Stimulated activated CD8-positive, alpha-beta memory T cell treated with anti-CD3 and anti-CD28 coated beads, Interleukin-7, amount 100 ng/mL, for 4 hours (primary cell): ENCODE results near the gene PPP3CA.
A peak's percentile ranks its signal among the peaks of the same experiment; 100 is the strongest.
"Not testable (repeated sequence)": the region's sequence is repeated elsewhere in the genome, so short reads cannot be mapped to it uniquely, and the experiment has no call there.

Experiments used
- DNase-seq, 2 donors: peaks; one replicate each; pipeline ENCODE4 v3.0.0-alpha.2; 2020; ENCODE audit warnings: low read depth in 2 of 2

Gene PPP3CA

GRCh38 chr4:101211146-101211553, 136.2 kb downstream of the PPP3CA start:
- no peak for DNase-seq

GRCh38 chr4:101210331-101210730, 137.0 kb downstream of the PPP3CA start:
- no peak for DNase-seq

GRCh38 chr4:101208171-101208570, 139.2 kb downstream of the PPP3CA start:
- DNase-seq, result no peak

GRCh38 chr4:101205916-101206315, 141.4 kb downstream of the PPP3CA start:
- peak; percentile 11 to 31 for DNase-seq

- DNase-seq, result no peak
Observed at GRCh38 chr4:101201421-101201820, 145.9 kb downstream of the PPP3CA start.

GRCh38 chr4:101200561-101200960, 146.8 kb downstream of the PPP3CA start:
- DNase-seq, result no peak

- DNase-seq, result no peak
Observed at GRCh38 chr4:101199507-101200285, 147.6 kb downstream of the PPP3CA start.

GRCh38 chr4:101198682-101199339, 148.5 kb downstream of the PPP3CA start:
- no peak for DNase-seq

- DNase-seq, result no peak
Observed at GRCh38 chr4:101197350-101197749, 150.0 kb downstream of the PPP3CA start.

- DNase-seq, result no peak
Observed at GRCh38 chr4:101192244-101192643, 155.1 kb downstream of the PPP3CA start.

GRCh38 chr4:101191302-101192098, 155.8 kb downstream of the PPP3CA start:
- DNase-seq, result no peak

GRCh38 chr4:101190751-101191150, 156.6 kb downstream of the PPP3CA start:
- DNase-seq, result no peak

GRCh38 chr4:101188906-101189305, 158.4 kb downstream of the PPP3CA start:
- no peak for DNase-seq

GRCh38 chr4:101187841-101188240, 159.5 kb downstream of the PPP3CA start:
- DNase-seq, result no peak

GRCh38 chr4:101186567-101187184, 160.7 kb downstream of the PPP3CA start:
- DNase-seq, result no peak

- DNase-seq, result no peak
Observed at GRCh38 chr4:101184668-101185067, 162.7 kb downstream of the PPP3CA start.

GRCh38 chr4:101183666-101184373, 163.5 kb downstream of the PPP3CA start:
- DNase-seq, result no peak

GRCh38 chr4:101183221-101183620, 164.1 kb downstream of the PPP3CA start:
- no peak for DNase-seq

- not testable (repeated sequence) for DNase-seq
Observed at GRCh38 chr4:101182688-101183087, 164.6 kb downstream of the PPP3CA start.

- no peak for DNase-seq
Observed at GRCh38 chr4:101178731-101179130, 168.6 kb downstream of the PPP3CA start.

- no peak for DNase-seq
Observed at GRCh38 chr4:101177154-101177553, 170.2 kb downstream of the PPP3CA start.
